Measurements from ENCODE around the gene IKZF3. TPM values are rescaled to one million over a fixed set of nuclear protein-coding genes. Genes with fewer than 3 reads are reported as not detected.

IKZF3 gene
- total RNA-seq, 1 experiment from 2014 or later = 0.22 TPM

- Histone ChIP-seq H3K9ac (ENCODE audit: extremely low read depth, insufficient read length, low read length) (no peak overlapping the region), H4K8ac (replicated peaks; ENCODE audit: insufficient read length, low read depth, low read length) (no peak overlapping the region), H4K5ac (ENCODE audit: insufficient read length, low read depth, low read length) (no peak overlapping the region), H3K27ac (ENCODE audit: insufficient read length, low read depth, low read length) (no peak overlapping the region), H2BK15ac (ENCODE audit: low read depth, low read length) (no peak overlapping the region), H2BK120ac (ENCODE audit: low read depth, low read length, poor library complexity, severe bottlenecking) (no peak overlapping the region), H3K23ac (ENCODE audit: insufficient read length, low read depth, low read length) (no peak overlapping the region), H4K20me1 (ENCODE audit: control insufficient read depth, insufficient read depth, insufficient read length) (no peaks in the 10 kb centered on the region), H4K91ac (ENCODE audit: insufficient read length, low read depth, low read length) (no peak overlapping the region), H3K79me1 (ENCODE audit: insufficient read depth, low read depth, low read length, poor library complexity, severe bottlenecking) (no peaks in the 10 kb centered on the region), H3K27me3 (ENCODE audit: insufficient read depth, low read length) (no peaks in the 10 kb centered on the region), H3T11ph (ENCODE audit: low read length) (no peak overlapping the region), H3K18ac (ENCODE audit: insufficient read length, low read depth, low read length) (no peak overlapping the region), H2BK12ac (ENCODE audit: insufficient read length, low read depth, low read length) (no peak overlapping the region), H3K56ac (ENCODE audit: insufficient read length, low read depth, low read length) (no peak overlapping the region), H3K9me3 (ENCODE audit: control insufficient read depth, low read depth, low read length) (no peaks in the 10 kb centered on the region), H2AK5ac (ENCODE audit: insufficient read length, low read length) (no peak overlapping the region), H3K4me1 (ENCODE audit: insufficient read depth, low read length) (no peaks in the 10 kb centered on the region; the same call in 1 of the 2 replicates), H3K79me2 (ENCODE audit: insufficient read depth, low read length) (no peaks in the 10 kb centered on the region), H2AFZ (ENCODE audit: low read length) (no peak overlapping the region), H3K14ac (ENCODE audit: insufficient read depth, low read length) (no peak overlapping the region), H3K23me2 (ENCODE audit: insufficient read length, low read depth, low read length, poor library complexity, severe bottlenecking) (no peaks in the 10 kb centered on the region), H2BK5ac (ENCODE audit: insufficient read length, low read length) (no peak overlapping the region), H3K4ac (ENCODE audit: low read depth, low read length) (no peak overlapping the region), H2BK20ac (ENCODE audit: low read depth, low read length, poor library complexity, severe bottlenecking) (no peak overlapping the region), H3K4me2 (ENCODE audit: insufficient read depth, insufficient read length, low read length) (no peak overlapping the region)
- no peak for TF ChIP-seq CTCF (conservative IDR thresholded peaks at IDR 0.05)
- H3K27me3 Mint-ChIP-seq (ENCODE audit: low read depth) = peaks cover 4% of the 10 kb centered on the region; the same call in 1 of the 2 replicates
- WGBS (ENCODE audit: extremely low coverage, insufficient read length, low lambda C conversion rate) = no CpG with 5 or more reads among the region's 2 CpGs
- no peaks in the 10 kb centered on the region for H3K36me3 Mint-ChIP-seq (ENCODE audit: insufficient read depth in 1 of 3, low read depth in 3 of 3)
- H3K27ac Mint-ChIP-seq = no peak overlapping the region
- no peak overlapping the region for H3K4me3 Mint-ChIP-seq
- no peak for DNase-seq
- no peaks in the 10 kb centered on the region for H3K9me3 Mint-ChIP-seq
- H3K4me1 Mint-ChIP-seq = no peaks in the 10 kb centered on the region
Observed at GRCh38 chr17:39854909-39855308, 9.2 kb downstream of the IKZF3 start.

Measured in H9 (cell line).